ENCODE measurements around the gene ADARB2. TPM values are rescaled to one million over a fixed set of nuclear protein-coding genes. Genes with fewer than 3 reads are reported as not detected.
"Not testable (repeated sequence)": the region's sequence is repeated elsewhere in the genome, so short reads cannot be mapped to it uniquely, and the experiment has no call there.

The ADARB2 gene
- total RNA-seq, 4 donors from 2014 or later, result 0.80 to 4.9 (median 2.3) TPM

- H3K4me3 ChIP-seq; H3K27ac ChIP-seq; H3K4me1 ChIP-seq; DNase-seq; H3K27me3 ChIP-seq; in situ Hi-C loops (cut with MboI; ENCODE audit: low pct_ligation_motif_present in 1 of 4, low pct_unique_long_range_greater_than_20kb in 1 of 4, low sequenced_read_pairs in 3 of 4); H3K36me3 ChIP-seq; H3K9me3 ChIP-seq; intact Hi-C loops (cut with DNase I; ENCODE audit: low total_unique reads): not testable (repeated sequence)
- 43 to 48% methylated on average over 3 to 9 of the region's 9 CpGs for WGBS, 2 donors (ENCODE audit: low coverage in 1 of 2)
Measured at GRCh38 chr10:1616701-1617100, 120.6 kb downstream of the ADARB2 start.

- peaks cover 6% of the 10 kb centered on the region for H3K27me3 ChIP-seq
- WGBS, 2 donors (ENCODE audit: low coverage in 1 of 2), result 74 to 87% methylated on average over 3 to 10 of the region's 12 CpGs
- no peak for TF ChIP-seq POLR2AphosphoS5 (IDR thresholded peaks at IDR 0.05)
- no peak for TF ChIP-seq CTCF (IDR thresholded peaks at IDR 0.05)
- TF ChIP-seq POLR2A (IDR thresholded peaks at IDR 0.05), result no peak
- no peak for TF ChIP-seq EP300 (IDR thresholded peaks at IDR 0.05; ENCODE audit: low read depth)
- no peak overlapping the region for H3K4me3 ChIP-seq
- no peak for DNase-seq
- in situ Hi-C loops (cut with MboI; ENCODE audit: low pct_ligation_motif_present in 1 of 4, low pct_unique_long_range_greater_than_20kb in 1 of 4, low sequenced_read_pairs in 3 of 4) (no loop called here), intact Hi-C loops (cut with DNase I; ENCODE audit: low total_unique reads) (no loop called here)
- H3K27ac ChIP-seq, result no peak overlapping the region
- no peaks in the 10 kb centered on the region for H3K4me1 ChIP-seq
- H3K36me3 ChIP-seq, result no peaks in the 10 kb centered on the region
- peaks cover 0 to 10% of the 10 kb centered on the region in 2 donors for H3K9me3 ChIP-seq
Measured at GRCh38 chr10:1615186-1615954, 122.0 kb downstream of the ADARB2 start.

GRCh38 chr10:1613511-1613910 lies 123.8 kb downstream of the ADARB2 start:
- Histone ChIP-seq H3K4me3 (no peak overlapping the region), H3K36me3 (no peaks in the 10 kb centered on the region), H3K27ac (no peak overlapping the region), H3K27me3 (peaks cover 24% of the 10 kb centered on the region), H3K9me3 (peaks cover 0 to under 1% of the 10 kb centered on the region in 2 donors), H3K4me1 (no peaks in the 10 kb centered on the region)
- intact Hi-C loops (cut with DNase I; ENCODE audit: low total_unique reads), result no loop called here
- no peak for TF ChIP-seq CTCF (IDR thresholded peaks at IDR 0.05)
- TF ChIP-seq EP300 (IDR thresholded peaks at IDR 0.05; ENCODE audit: low read depth), result no peak
- no peak for TF ChIP-seq POLR2A (IDR thresholded peaks at IDR 0.05)
- TF ChIP-seq POLR2AphosphoS5 (IDR thresholded peaks at IDR 0.05), result no peak
- 39 to 54% methylated on average over 4 to 9 of the region's 9 CpGs for WGBS, 2 donors (ENCODE audit: low coverage in 1 of 2)
- DNase-seq, result no peak
- in situ Hi-C loops (cut with MboI; ENCODE audit: low pct_ligation_motif_present in 1 of 4, low pct_unique_long_range_greater_than_20kb in 1 of 4, low sequenced_read_pairs in 3 of 4), result no loop called here

- H3K9me3 ChIP-seq, result no peaks in the 10 kb centered on the region
- DNase-seq, result no peak
- intact Hi-C loops (cut with DNase I; ENCODE audit: low total_unique reads) (no loop called here), in situ Hi-C loops (cut with MboI; ENCODE audit: low pct_ligation_motif_present in 1 of 4, low pct_unique_long_range_greater_than_20kb in 1 of 4, low sequenced_read_pairs in 3 of 4) (no loop called here)
- no peak overlapping the region for H3K4me3 ChIP-seq
- 21 to 30% methylated on average over 5 of the region's 5 CpGs for WGBS, 2 donors (ENCODE audit: low coverage in 1 of 2)
- H3K4me1 ChIP-seq, result no peaks in the 10 kb centered on the region
- no peaks in the 10 kb centered on the region for H3K36me3 ChIP-seq
- H3K27me3 ChIP-seq, result peaks cover 30% of the 10 kb centered on the region
- H3K27ac ChIP-seq, result no peak overlapping the region
- TF ChIP-seq CTCF (IDR thresholded peaks at IDR 0.05) (no peak), POLR2AphosphoS5 (IDR thresholded peaks at IDR 0.05) (no peak), EP300 (IDR thresholded peaks at IDR 0.05; ENCODE audit: low read depth) (no peak), POLR2A (IDR thresholded peaks at IDR 0.05) (no peak)
Measured at GRCh38 chr10:1612908-1613307, 124.4 kb downstream of the ADARB2 start.
